HG02884 (cell line): Measurements from ENCODE around the gene FOXE3.
A peak's percentile ranks its signal among the peaks of the same experiment; 100 is the strongest.

ENCODE experiments used
- ATAC-seq: cut with Tn5 transposase; IDR thresholded peaks from one replicate; pipeline ENCODE4 v1.9.1; 2021; ENCODE audit warnings: mild to moderate bottlenecking, moderate library complexity; ENCODE audit not compliant: unreplicated experiment

FOXE3 gene

GRCh38 chr1:47433477-47434050 lies 17.5 kb downstream of the FOXE3 start:
- ATAC-seq: no peak

- ATAC-seq: no peak
Observed at GRCh38 chr1:47434051-47434842, 18.2 kb downstream of the FOXE3 start.

- ATAC-seq: no peak
Observed at GRCh38 chr1:47435506-47436303, 19.6 kb downstream of the FOXE3 start.

- peak; percentile 33 for ATAC-seq
Observed at GRCh38 chr1:47436304-47436978, 20.4 kb downstream of the FOXE3 start.

- ATAC-seq: peak; percentile 3
Observed at GRCh38 chr1:47436979-47437446, 20.9 kb downstream of the FOXE3 start.

- ATAC-seq: peak; percentile 81
Observed at GRCh38 chr1:47437447-47438164, 21.5 kb downstream of the FOXE3 start, which contains the start of gene FOXD2. Gene FOXD2 (plus strand): TSS chr1:47438044. CDS start chr1:47438136, 92 bp downstream.

GRCh38 chr1:47438165-47439016 lies 22.3 kb downstream of the FOXE3 start:
- ATAC-seq: no peak

- ATAC-seq: no peak
Observed at GRCh38 chr1:47439017-47439818, 23.1 kb downstream of the FOXE3 start.

- no peak for ATAC-seq
Observed at GRCh38 chr1:47439819-47440598, 23.9 kb downstream of the FOXE3 start.

GRCh38 chr1:47440599-47441081 lies 24.6 kb downstream of the FOXE3 start:
- no peak for ATAC-seq

- no peak for ATAC-seq
Observed at GRCh38 chr1:47441450-47442106, 25.5 kb downstream of the FOXE3 start.

- no peak for ATAC-seq
Observed at GRCh38 chr1:47442202-47442601, 26.1 kb downstream of the FOXE3 start.

GRCh38 chr1:47442842-47443529 lies 26.9 kb downstream of the FOXE3 start:
- no peak for ATAC-seq

- ATAC-seq: no peak
Observed at GRCh38 chr1:47443530-47444296, 27.6 kb downstream of the FOXE3 start.

- ATAC-seq: no peak
Observed at GRCh38 chr1:47444297-47444561, 28.1 kb downstream of the FOXE3 start.
